ENCODE measurements around the gene GMDS. TPM values are rescaled to one million over a fixed set of nuclear protein-coding genes. Genes with fewer than 3 reads are reported as not detected.

The GMDS gene
- total RNA-seq, 1 experiment from 2014 or later: 27.6 TPM

DNA sequence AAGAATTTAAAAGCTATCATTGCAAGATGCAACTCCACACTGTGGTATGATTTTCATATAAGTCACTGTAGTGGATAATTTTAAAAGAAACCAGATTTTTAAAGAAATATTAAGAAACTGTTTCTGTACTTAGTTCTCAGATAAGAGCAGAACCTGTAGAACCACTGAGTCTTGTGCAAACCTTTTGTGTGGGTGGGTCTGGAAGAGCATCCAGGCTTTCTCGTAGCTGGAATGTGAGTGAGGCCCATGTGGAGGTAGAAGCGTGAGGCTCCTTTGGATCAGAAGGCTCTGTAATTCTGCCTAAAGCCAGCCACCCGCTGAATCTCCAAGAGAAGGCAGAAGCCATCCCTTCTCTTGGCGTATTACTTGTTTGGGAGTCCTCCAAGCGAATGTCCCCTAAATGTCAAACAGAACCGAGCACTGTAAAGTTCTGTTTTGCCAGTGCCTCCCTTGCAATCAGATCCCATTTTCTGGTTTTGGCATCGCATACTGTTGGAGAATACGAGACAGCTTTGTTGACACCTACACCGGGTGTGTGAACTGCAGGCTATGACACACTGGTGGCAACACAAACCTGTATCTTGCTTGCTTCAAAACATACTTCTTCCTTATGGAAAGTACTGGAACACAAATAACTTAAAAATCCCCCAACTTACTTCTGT lies 447.0 kb downstream of the GMDS start:
- Histone ChIP-seq H3K4me1 (ENCODE audit: insufficient read depth, low read length) (no peaks in the 10 kb centered on the region), H3T11ph (ENCODE audit: low read length) (no peak overlapping the region), H3K9ac (ENCODE audit: extremely low read depth, insufficient read length, low read length) (no peak overlapping the region), H2AK5ac (ENCODE audit: insufficient read length, low read length) (no peak overlapping the region), H2AFZ (ENCODE audit: low read length) (no peak overlapping the region), H3K14ac (ENCODE audit: insufficient read depth, low read length) (no peak overlapping the region), H3K27me3 (ENCODE audit: insufficient read depth, low read length) (no peaks in the 10 kb centered on the region), H4K5ac (ENCODE audit: insufficient read length, low read depth, low read length) (no peak overlapping the region), H2BK12ac (ENCODE audit: insufficient read length, low read depth, low read length) (no peak overlapping the region), H3K18ac (ENCODE audit: insufficient read length, low read depth, low read length) (no peak overlapping the region), H3K23ac (ENCODE audit: insufficient read length, low read depth, low read length) (no peak overlapping the region), H2BK5ac (ENCODE audit: insufficient read length, low read length) (no peak overlapping the region), H4K20me1 (ENCODE audit: control insufficient read depth, insufficient read depth, insufficient read length) (no peaks in the 10 kb centered on the region), H2BK15ac (ENCODE audit: low read depth, low read length) (no peak overlapping the region), H3K79me2 (ENCODE audit: insufficient read depth, low read length) (no peaks in the 10 kb centered on the region), H4K91ac (ENCODE audit: insufficient read length, low read depth, low read length) (no peak overlapping the region), H3K9me3 (ENCODE audit: control insufficient read depth, low read depth, low read length) (no peaks in the 10 kb centered on the region), H3K23me2 (ENCODE audit: insufficient read length, low read depth, low read length, poor library complexity, severe bottlenecking) (no peaks in the 10 kb centered on the region), H2BK20ac (ENCODE audit: low read depth, low read length, poor library complexity, severe bottlenecking) (no peak overlapping the region), H4K8ac (replicated peaks; ENCODE audit: insufficient read length, low read depth, low read length) (no peak overlapping the region), H3K56ac (ENCODE audit: insufficient read length, low read depth, low read length) (no peak overlapping the region), H3K4me2 (ENCODE audit: insufficient read depth, insufficient read length, low read length) (no peak overlapping the region), H3K27ac (ENCODE audit: insufficient read length, low read depth, low read length) (no peak overlapping the region), H2BK120ac (ENCODE audit: low read depth, low read length, poor library complexity, severe bottlenecking) (no peak overlapping the region), H3K79me1 (ENCODE audit: insufficient read depth, low read depth, low read length, poor library complexity, severe bottlenecking) (no peaks in the 10 kb centered on the region), H3K4ac (ENCODE audit: low read depth, low read length) (no peak overlapping the region)
- Mint-ChIP-seq H3K27me3 (ENCODE audit: low read depth) (no peaks in the 10 kb centered on the region), H3K27ac (no peak overlapping the region), H3K4me1 (peaks cover 13 to 20% of the 10 kb centered on the region in 2 experiments), H3K36me3 (ENCODE audit: insufficient read depth in 1 of 3, low read depth in 3 of 3) (no peaks in the 10 kb centered on the region), H3K9me3 (no peaks in the 10 kb centered on the region), H3K4me3 (no peak overlapping the region)
- DNase-seq: no peak
- WGBS (ENCODE audit: extremely low coverage, insufficient read length, low lambda C conversion rate): no CpG with 5 or more reads among the region's 9 CpGs
- TF ChIP-seq CTCF (conservative IDR thresholded peaks at IDR 0.05): no peak
